HG02884 (cell line): ENCODE results near the gene MYOF.
A peak's percentile ranks its signal among the peaks of the same experiment; 100 is the strongest.
"Not testable (repeated sequence)": the region's sequence is repeated elsewhere in the genome, so short reads cannot be mapped to it uniquely, and the experiment has no call there.

Source experiments
- ATAC-seq: cut with Tn5 transposase; IDR thresholded peaks from one replicate; pipeline ENCODE4 v1.9.1; 2021; ENCODE audit warnings: mild to moderate bottlenecking, moderate library complexity; ENCODE audit not compliant: unreplicated experiment

Gene MYOF

DNA sequence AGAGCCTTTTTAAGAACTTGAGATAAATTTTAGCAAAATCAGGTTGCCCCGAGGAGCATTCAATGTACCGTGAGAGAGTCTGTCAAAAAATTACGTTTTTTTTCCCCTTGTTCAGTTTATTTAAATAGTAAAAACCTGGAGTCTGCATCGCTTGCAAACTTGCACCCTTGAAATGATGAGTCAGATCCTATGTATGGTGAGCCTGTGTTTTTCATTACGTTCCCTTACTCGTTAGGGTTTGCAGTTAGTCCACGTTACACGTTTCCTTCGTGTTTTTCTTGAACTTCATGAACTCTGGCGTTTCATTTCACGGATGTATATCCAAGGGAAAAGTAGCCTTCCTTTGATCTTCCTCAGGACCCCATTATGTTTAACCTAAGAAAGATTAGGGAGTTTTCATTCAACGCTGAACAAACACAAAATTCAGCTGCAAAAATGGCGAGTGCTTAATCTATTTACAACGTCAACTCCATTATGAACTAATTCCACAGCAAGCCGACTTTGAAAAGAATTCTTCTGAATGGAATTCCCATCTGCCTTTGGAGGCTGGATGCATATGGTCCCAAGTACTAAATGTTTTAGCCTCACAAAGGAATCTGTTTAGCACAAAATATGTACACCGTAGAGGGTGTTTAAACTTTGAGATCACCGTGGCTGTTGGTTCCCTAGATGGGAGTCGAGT, 182.4 kb downstream of the MYOF start:
- ATAC-seq: no peak

- ATAC-seq: no peak
Measured at GRCh38 chr10:93299195-93299594, 182.9 kb downstream of the MYOF start.

- no peak for ATAC-seq
Measured at GRCh38 chr10:93296151-93296550, 186.0 kb downstream of the MYOF start.

DNA sequence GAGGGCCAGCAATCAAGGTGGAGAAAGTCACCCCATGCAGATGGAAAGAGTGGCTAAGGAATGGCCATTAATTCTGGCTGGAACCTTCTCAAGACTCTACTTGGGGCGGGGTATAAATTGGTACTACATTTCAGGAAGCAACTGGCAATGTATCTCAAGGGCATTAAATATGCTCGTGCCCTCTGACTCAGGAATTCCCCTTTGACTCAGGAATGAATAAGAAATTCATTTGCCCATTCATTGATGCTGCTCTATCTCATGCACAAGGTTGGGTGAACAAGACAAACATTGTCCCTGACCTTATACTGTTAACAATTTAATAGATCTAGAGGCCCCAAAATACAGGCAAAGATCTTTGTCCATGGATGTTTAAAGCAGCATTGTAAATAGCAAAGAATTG, 188.1 kb downstream of the MYOF start:
- ATAC-seq: no peak

DNA sequence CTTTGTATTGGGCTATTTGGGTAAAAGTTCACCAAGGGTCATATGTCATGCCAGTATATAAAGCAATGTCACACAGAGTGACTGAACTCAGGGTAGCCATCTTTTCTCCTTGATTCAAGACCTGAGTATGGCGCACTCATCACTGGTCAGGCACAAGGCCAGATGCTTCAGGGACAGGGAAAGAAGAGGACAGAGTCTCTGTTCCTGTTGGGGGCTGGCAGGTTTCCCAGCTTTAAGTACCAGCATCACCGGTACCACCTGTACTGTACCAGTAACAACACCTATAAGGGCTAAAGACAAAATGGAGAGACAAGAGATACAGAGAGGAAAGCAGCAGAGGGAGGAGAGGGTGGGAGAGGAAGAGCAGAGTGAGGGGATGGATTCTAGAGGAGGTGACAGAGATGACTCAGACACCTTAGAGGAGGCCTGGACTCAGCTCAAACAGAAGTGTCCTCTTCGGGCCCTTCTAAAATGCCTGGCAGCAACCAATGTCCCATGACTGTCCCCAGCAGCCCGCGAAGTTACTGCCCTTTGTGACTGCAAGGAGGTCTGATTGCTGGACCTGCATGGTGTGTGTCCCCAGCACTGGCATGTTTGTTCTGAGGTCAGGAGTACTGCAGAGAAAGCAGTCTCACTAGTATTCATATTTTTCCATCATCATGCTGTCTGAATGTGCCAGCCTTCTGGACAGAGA, 191.3 kb downstream of the MYOF start:
- no peak for ATAC-seq

DNA sequence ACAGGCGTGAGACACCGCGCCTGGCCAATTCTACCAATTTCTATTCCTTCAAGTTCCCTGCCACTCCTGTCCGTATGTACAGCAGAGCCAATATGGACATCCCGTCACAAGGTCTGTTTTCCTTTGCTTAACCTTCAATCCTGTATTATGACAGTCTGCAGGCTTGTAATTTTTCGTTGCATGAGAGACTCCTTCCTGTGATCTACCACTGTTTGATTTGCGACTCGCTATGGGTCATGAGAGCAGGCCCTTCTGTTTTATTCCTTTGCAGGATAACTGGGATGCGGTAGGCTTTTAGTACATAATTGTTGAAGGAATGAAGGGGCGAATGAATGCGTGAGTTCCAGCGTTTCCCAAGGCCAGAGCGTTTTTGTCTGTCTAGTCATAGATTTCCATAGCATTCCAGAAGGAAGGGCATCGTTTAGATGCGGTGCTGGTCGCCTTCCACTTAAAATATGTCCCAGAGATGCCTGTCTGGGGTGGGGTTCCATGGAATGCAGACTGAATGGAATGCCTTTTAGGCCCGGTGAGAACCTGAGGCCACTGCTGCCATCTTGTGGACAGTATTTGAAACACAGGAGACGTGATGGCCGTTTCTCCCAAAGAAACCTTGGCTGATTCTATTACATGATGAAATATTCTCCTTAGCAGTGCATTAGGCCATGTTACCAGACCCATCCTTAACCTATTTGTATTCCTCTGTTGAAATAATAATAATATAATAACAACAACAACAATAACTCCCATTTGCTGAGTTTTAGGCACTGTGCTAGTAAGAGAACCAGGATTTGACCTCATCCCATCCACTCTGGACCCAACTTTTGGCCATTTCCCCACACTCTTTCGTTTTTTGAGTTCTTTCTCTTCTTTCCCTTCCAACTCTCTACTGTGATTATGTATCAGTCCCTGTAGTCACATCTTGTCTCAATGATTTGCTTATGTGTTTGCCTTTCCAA, 193.2 kb downstream of the MYOF start:
- ATAC-seq: no peak

DNA sequence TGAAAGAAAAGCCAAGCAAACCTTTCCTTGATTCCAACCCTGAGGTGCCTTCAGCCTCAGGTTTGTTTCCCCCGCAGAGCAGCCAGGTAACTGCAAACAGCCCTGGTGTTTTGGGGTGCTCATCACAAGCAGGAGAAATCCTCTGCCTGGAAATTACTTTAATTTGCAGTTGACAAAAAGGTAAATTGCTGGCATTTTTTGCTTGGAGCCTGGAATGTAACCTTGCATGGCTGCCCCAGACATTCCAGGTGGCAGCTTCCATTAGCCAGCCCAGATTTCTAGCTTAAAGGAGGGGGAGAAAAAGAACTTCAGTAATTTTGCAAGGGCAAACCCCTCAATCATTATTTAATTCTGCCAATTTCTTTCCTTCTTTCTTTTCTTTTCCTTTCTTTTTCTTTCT, 194.4 kb downstream of the MYOF start:
- no peak for ATAC-seq

DNA sequence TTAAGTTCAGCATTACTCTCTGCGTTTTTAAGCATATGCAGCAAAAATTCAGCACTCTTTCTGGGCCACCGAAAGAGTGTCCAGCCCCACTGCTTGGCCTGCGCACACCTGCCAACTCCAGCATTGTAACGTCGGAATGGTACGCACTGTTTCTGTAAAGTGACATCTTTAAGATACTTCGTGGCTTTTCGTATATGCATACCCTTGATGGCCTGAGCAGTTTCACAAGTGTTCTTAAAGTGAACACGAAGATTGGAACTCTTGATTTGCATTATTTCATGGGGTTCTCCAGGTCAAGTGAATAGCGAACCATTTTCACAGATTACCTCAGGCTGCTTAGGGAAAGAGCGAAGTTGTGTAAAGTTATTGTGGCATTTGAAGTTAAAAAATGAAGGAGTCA, 197.9 kb downstream of the MYOF start:
- not testable (repeated sequence) for ATAC-seq

- no peak for ATAC-seq
Measured at GRCh38 chr10:93281367-93281720, 200.8 kb downstream of the MYOF start.

- no peak for ATAC-seq
Measured at GRCh38 chr10:93280699-93281366, 201.3 kb downstream of the MYOF start.

- no peak for ATAC-seq
Measured at GRCh38 chr10:93280121-93280698, 201.9 kb downstream of the MYOF start.

- no peak for ATAC-seq
Measured at GRCh38 chr10:93277360-93277759, 204.8 kb downstream of the MYOF start.

GRCh38 chr10:93274419-93274818, 207.7 kb downstream of the MYOF start:
- ATAC-seq: no peak

- ATAC-seq: no peak
Measured at GRCh38 chr10:93272884-93273675, 209.1 kb downstream of the MYOF start.

DNA sequence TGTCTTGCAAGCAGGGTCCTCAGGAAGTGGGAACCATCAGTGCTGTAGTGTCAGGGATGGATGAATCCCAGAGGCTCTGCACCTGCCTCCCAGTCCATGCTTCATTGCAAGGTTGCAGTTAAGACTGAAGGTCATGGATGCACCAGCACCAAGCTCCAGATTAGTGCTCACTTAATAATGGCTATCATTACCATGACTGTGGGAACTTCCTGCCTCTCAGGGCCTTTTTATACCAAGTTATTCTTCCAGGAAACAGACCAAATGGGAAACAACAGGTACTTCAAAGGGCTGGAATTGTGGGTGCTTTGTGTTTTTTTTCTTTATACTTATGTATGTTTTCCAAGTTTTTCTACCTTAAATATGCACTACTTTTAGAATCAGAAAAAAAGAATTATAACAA, 210.8 kb downstream of the MYOF start:
- ATAC-seq: no peak

- ATAC-seq: no peak
Measured at GRCh38 chr10:93269281-93269680, 212.9 kb downstream of the MYOF start.

DNA sequence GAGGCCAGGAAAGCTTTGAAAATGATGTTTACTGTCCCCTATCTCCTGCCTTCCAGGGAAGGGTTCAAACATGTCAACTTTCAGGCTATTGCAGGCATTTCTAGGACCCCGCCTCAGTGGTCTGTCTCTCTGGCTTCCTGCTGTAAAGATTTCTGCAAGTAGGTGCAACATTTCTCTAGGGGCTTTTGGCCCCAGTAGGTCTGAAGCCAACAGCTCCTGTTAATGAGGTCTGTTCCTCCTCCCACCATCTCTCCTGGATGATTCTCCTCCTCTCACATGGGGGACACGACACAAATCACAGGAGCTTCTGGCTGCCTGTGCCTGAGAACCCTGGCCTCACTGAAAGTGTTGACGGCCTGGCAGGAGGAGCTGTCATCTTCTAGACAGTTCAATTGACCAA, 214.1 kb downstream of the MYOF start:
- ATAC-seq: no peak

- ATAC-seq: peak; percentile 99
Measured at GRCh38 chr10:93267521-93267920, 214.6 kb downstream of the MYOF start.

DNA sequence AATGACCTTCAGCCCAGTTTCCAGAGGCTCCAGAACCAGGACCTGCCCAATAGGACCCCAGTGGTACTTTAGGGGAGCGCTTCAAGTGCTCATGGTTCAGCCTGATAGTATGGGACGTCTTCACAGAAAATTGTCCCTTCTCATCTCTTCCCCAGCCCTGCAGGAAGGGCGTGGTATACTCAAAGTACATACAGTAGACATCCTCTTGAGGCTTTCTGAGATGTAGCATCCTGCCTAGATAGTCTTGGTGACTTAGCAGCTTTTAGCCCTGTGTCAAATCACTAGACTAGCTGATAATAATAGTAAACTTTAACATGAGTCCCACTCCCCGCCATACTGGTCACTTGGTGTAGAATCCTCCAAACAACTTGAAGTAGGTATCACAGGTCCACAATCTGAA, 215.3 kb downstream of the MYOF start:
- ATAC-seq: no peak
